ENCODE measurements around the gene GRK3. TPM values are rescaled to one million over a fixed set of nuclear protein-coding genes. Genes with fewer than 3 reads are reported as not detected.

GRK3 gene
- total and polyA plus RNA-seq, 2 donors (not counting 3 experiments of a cell fraction or from before 2014, with no cell fraction given) = 0.68 to 4.4 TPM

GRCh38 chr22:25680956-25681355 lies 116.5 kb downstream of the GRK3 start:
- BruUV-seq (replicated peaks) = no TSS peak

More at GRCh38 chr22:25680956-25681355, 116.5 kb downstream of the GRK3 start:
- Histone ChIP-seq H3K9me1 (replicated peaks; ENCODE audit: control insufficient read depth, extremely low read depth, insufficient read depth, low read length) (no peaks in the 10 kb centered on the region), H3K79me2 (ENCODE audit: control insufficient read depth, insufficient read depth, low read length) (no peaks in the 10 kb centered on the region), H4K20me1 (replicated peaks; ENCODE audit: control insufficient read depth, extremely low read depth, insufficient read depth, low read length) (no peaks in the 10 kb centered on the region), H2AFZ (ENCODE audit: low read depth, low read length) (no peak overlapping the region), H3K4me3 (replicated peaks in 1 of 3; ENCODE audit: insufficient read depth in 1 of 3, low read depth in 1 of 3, low read length in 3 of 3) (no peak overlapping the region), H3K9ac (replicated peaks; ENCODE audit: extremely low read depth, insufficient read depth, low read length) (no peak overlapping the region), H3K4me2 (ENCODE audit: insufficient read depth, low read length) (no peak overlapping the region), H3K27me3 (ENCODE audit: control insufficient read depth in 2 of 2, insufficient read depth in 2 of 2, low read length in 2 of 2) (no peaks in the 10 kb centered on the region), H3K4me1 (ENCODE audit: control insufficient read depth, extremely low read depth, insufficient read depth, low read length) (no peaks in the 10 kb centered on the region), H3K9me3 (replicated peaks; ENCODE audit: control insufficient read depth, insufficient read depth, low read length) (no peaks in the 10 kb centered on the region), H3K36me3 (ENCODE audit: control insufficient read depth in 2 of 2, extremely low read depth in 1 of 2, insufficient read depth in 2 of 2, low read length in 2 of 2) (no peaks in the 10 kb centered on the region), H3K27ac (ENCODE audit: insufficient read depth, low read depth, low read length) (no peak overlapping the region)
- ChIA-PET CTCF (no interaction called here), POLR2A (no interaction called here)
- no peak for FAIRE-seq
- no peak for DNase-seq (ENCODE audit: low read depth, low spot score)
- intact Hi-C loops (cut with micrococcal nuclease) = no loop called here
- dilution Hi-C loops (cut with MboI; ENCODE audit: extremely low pct_ligation_motif_present, low sequenced_read_pairs) = no loop called here
- TF ChIP-seq POLR2AphosphoS5 (IDR thresholded peaks at IDR 0.05; ENCODE audit: insufficient read depth, low read depth, low read length) = no peak
- TF ChIP-seq JUN (IDR thresholded peaks at IDR 0.05; ENCODE audit: borderline replicate concordance, insufficient read depth, insufficient read length, low read depth) = no peak
- TF ChIP-seq EZH2 (IDR thresholded peaks at IDR 0.05; ENCODE audit: borderline replicate concordance, low read depth, low read length, severe bottlenecking) = no peak
- TF ChIP-seq MYC (IDR thresholded peaks at IDR 0.05; ENCODE audit: low read depth, low read length) = no peak
- no peak for TF ChIP-seq POLR2A (IDR thresholded peaks at IDR 0.05; ENCODE audit: low read depth, low read length)
- no peak for TF ChIP-seq CTCF (IDR thresholded peaks at IDR 0.05; ENCODE audit: extremely low read depth in 1 of 2, insufficient read depth in 1 of 2, low read depth in 1 of 2, low read length in 2 of 2)
